ENCODE measurements around the gene ELK3.

DNA sequence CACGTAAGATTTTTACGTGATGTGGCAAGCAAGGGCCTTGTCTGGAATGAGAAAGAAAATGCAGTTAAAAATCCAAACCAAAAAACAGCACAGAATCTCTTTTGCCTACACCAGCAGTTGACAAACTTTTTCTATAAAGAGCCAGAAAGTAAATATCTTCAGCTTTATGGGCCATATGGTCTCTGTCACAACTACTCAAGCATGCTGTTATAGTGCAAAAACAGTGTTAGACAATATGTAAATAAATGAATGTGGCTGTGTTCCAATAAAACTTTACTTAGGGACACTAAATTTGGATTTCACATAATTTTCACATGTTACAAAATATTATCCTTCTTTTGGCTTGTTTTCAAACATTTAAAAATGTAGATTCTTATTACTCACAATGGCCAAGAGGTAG lies 6.2 kb upstream of the ELK3 start:
- TF ChIP-seq, protein P1, sequence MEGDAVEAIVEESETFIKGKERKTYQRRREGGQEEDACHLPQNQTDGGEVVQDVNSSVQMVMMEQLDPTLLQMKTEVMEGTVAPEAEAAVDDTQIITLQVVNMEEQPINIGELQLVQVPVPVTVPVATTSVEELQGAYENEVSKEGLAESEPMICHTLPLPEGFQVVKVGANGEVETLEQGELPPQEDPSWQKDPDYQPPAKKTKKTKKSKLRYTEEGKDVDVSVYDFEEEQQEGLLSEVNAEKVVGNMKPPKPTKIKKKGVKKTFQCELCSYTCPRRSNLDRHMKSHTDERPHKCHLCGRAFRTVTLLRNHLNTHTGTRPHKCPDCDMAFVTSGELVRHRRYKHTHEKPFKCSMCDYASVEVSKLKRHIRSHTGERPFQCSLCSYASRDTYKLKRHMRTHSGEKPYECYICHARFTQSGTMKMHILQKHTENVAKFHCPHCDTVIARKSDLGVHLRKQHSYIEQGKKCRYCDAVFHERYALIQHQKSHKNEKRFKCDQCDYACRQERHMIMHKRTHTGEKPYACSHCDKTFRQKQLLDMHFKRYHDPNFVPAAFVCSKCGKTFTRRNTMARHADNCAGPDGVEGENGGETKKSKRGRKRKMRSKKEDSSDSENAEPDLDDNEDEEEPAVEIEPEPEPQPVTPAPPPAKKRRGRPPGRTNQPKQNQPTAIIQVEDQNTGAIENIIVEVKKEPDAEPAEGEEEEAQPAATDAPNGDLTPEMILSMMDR (IDR thresholded peaks at IDR 0.05; ENCODE audit: insufficient read depth, low read length, poor library complexity, severe bottlenecking), result no peak
- no peak for TF ChIP-seq EZH2phosphoT487 (conservative IDR thresholded peaks at IDR 0.05; ENCODE audit: low read length)
